GM21723 (cell line): ENCODE results near the gene ARHGAP15.

ENCODE experiments used
- ATAC-seq: cut with Tn5 transposase; IDR thresholded peaks from one replicate; pipeline ENCODE4 v1.9.1; 2021; ENCODE audit warnings: mild to moderate bottlenecking, moderate library complexity; ENCODE audit not compliant: unreplicated experiment

Gene ARHGAP15

GRCh38 chr2:143734507-143734906, 605.3 kb downstream of the ARHGAP15 start:
- ATAC-seq: no peak

DNA sequence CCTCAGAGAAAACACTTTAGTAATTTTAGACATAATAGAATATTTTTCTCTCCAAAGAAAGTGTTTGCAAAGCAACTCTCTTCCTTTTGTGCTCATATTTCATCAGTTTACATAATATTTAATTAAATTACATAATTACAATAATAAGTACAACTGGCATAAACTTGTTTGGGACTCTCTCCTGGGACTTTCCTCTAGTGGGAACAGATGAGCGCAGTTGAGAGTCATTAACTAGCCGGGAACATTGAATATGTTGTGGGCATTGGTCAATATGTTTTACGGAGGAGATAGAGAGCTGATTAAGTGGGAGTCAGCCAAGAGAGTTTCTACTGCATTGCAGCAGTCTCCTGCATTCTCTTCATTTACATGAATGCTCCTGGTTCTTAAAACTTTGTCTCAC, 607.7 kb downstream of the ARHGAP15 start:
- ATAC-seq: no peak

DNA sequence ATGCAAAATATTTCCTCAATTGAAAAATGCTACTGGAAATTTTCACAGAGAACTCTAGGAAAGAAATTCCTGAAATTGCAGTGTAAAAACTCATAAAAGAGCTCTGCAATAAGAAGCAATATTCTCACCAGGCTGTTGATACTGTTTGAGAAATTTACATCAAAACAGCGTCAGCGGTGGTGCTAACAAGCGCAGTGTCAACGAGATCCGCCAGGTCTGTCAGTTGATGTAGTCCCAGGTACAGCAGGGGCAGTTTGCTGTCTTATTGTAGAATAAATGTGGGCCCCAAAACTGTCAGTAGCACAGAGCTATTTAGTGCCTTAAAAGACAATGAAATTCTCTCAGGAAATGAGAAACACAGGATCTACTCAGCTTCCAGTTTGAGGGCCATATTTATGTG, 611.2 kb downstream of the ARHGAP15 start:
- no peak for ATAC-seq

DNA sequence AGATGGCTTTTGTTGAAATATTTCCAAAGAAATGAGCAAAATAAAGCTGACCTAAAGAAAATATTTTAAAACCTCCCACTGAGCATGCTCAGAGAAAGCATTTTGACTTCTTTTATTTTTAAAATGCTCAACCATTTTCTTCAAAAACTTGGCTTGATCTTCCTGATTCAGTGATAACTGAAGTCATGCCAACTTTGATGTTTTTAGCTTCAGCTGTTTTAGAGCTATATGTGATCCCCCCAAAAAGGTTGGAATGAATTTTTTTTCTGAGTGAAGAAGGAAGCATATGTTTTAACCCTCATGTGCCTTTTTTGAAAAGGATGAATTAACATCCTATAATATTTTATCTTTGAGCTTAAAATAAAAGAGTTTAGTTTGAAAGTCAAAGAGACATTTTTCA, 612.0 kb downstream of the ARHGAP15 start:
- no peak for ATAC-seq

GRCh38 chr2:143742581-143742980, 613.4 kb downstream of the ARHGAP15 start:
- ATAC-seq: no peak

DNA sequence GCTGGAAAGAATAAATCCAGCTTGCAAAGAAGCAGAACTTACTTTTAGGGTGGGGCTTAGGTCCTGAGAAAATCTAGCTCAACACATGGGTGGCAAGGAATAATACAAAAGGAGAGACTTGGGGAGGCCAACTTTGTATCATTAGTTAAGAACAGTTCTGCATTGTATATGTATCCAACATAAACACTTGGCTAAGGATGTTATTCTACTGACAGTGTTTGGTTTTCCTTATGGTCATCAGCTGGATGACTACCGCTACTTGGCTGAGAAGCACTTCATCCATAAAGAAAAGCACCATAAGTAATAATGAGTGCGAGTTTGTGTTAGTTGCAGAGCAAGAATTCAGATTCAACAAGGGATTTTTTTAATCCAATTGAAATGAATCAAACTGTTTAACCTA, 614.9 kb downstream of the ARHGAP15 start:
- ATAC-seq: no peak

DNA sequence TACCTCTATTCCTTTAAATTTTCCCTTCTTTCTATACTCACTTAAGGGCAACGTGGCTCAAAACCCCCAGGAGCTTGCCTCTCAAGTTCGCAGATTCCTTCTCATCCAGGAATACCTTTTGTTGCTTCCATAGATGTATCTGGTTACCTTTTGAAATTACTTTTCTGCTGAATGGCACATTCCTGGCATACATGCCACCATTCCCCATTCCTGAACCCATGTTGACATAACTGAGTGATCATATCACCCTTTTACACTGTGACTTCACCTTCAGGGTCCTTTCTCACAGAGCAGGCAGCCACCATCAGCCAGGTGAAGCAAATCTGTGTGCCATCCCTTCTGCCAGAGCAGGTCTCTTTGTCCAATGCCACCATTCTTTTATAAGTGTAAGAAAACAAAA, 615.8 kb downstream of the ARHGAP15 start:
- no peak for ATAC-seq

- ATAC-seq: no peak
Measured at GRCh38 chr2:143754742-143755141, 625.5 kb downstream of the ARHGAP15 start.

GRCh38 chr2:143758629-143759330, 629.6 kb downstream of the ARHGAP15 start:
- no peak for ATAC-seq

- ATAC-seq: no peak
Measured at GRCh38 chr2:143759455-143759854, 630.2 kb downstream of the ARHGAP15 start.

DNA sequence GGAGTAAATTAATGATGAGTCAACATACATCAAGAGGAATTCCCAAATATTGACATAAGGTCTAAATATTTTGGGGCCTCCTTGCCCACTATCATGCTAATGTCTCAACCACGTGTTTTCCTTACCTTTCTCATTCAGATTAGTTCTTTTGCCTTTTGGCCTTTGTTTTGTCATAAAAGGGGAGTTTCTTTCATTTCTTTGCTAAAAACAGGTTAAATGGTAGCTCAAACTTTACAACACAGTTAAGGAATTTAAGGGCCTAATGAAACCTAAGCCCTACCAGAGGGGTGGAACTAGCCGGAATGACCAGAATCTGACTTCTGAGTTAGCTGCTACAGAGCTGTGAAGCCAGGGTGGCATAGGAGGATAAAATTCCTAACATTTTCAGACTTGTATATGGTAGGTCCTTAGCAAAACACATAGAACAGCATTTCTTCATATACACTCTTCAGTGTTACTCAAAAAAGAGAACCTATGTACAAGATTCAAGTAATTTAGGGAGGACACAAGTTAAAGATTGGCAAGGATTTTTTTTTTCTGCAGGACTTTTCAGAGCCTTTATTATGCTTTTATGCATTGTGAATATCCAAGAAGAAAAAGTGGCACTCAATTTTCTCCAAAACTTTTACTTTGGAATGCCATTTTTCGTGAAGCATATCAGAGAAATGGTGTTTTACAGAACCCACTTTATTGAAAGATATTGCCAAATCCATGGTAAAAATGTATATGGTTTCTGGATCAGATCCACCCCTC, 633.1 kb downstream of the ARHGAP15 start:
- no peak for ATAC-seq

DNA sequence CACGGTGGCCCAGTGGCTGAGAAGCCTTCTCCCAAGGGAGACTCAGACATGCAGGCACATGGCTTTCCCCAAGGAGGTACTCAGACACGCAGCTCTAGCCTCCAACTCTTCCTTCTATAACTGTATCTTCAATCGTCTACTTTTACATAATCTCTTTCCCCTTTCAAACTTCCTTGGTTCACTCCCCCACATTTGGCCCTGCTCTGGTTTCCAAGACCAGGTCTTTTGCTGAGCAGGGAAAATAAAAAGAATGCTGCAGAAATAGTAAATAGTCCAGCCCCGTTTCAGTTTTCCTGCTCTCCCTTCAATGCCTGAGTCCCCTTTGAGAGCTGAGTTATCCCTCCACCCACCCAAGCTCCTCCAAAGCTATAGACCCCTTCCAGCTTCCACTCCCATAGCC, 635.0 kb downstream of the ARHGAP15 start:
- no peak for ATAC-seq

- no peak for ATAC-seq
Measured at GRCh38 chr2:143764706-143765105, 635.5 kb downstream of the ARHGAP15 start.

DNA sequence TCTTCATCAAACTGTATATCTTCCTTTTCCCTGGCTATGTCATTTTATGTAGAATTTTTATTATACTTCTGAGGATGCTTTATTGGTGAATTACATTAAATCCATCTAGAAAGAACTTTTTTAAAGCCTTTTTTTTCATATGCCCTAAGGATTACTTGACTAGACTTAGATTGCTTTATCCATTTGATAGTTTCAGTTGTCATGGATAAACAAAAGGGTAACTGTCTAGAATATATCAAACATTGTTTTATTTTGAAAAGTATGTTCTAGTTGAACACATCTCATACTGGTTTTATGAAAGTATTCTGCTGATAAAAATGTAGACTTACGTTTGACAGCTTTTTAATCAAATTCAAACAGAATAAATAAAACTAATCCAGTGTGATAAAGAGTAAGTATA, 639.8 kb downstream of the ARHGAP15 start:
- ATAC-seq: no peak

DNA sequence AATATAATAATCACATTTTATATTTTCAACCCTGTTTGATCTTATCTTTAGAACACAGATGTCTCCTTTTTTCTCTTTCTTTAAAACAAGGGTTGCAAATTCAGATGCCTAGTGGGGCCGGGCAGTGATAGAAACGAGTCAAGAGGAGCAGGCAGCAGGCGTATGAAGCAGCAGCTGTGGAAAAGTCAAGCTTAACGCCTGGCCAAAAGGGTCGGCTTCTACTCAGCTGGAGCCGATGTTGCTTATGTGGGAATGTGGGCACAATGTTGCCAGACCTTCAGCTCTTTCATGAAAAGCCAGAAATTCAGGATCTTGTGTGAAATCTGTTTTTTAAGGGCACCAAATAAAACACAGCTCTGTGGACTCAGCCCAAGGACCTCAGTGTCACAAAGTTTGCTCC, 642.7 kb downstream of the ARHGAP15 start:
- ATAC-seq: no peak

DNA sequence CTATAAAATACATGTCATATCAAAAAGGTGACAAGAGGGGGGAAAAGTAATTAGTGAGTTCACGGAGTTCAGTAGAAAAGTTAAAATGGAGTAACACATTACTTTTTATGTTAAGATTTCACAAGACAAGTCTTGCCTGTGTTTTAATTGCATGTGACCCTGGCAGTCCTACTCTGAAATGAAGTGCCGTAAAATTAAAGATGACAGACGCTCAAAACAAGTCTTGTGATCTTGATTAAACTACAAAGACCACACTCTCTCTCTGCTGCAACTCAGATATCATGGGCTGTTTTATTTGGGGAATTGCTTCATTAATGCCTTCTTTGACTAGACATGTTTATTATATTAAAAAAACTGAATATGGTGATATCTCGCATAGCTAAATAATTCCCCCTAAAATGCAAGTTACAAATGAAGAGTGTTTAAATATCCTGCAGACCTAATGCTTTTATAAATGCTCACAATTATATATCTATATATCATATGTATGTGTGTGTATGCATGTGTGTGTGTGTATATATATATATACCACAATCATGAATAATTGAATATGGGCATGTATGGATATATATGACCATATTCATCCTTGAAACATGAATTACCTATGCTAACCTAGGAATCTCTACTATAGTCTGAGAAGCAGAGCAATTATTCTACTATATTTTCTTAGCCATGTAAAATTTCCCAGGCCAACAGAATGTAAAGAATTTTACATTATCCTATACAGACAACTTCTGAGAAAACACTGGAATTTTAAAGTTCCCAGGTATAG, 647.5 kb downstream of the ARHGAP15 start:
- no peak for ATAC-seq

DNA sequence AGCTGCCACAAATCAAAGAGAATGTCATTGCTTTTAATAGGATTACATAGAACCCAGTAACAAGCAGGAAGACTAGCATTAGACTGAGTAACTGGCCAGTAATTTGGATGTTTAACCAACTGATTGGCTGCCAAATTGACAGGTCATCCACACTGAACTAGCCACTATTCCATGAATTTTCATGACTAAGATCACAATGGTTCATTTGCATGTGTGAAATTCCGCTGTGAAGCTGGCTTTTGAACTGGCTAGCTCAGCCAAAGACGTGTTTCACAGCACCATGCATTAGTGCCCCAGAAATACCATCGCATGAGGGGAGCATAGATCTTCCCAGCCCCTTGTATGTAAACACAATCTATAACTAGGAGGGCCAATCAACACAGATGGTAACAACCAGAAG, 649.8 kb downstream of the ARHGAP15 start:
- ATAC-seq: no peak

DNA sequence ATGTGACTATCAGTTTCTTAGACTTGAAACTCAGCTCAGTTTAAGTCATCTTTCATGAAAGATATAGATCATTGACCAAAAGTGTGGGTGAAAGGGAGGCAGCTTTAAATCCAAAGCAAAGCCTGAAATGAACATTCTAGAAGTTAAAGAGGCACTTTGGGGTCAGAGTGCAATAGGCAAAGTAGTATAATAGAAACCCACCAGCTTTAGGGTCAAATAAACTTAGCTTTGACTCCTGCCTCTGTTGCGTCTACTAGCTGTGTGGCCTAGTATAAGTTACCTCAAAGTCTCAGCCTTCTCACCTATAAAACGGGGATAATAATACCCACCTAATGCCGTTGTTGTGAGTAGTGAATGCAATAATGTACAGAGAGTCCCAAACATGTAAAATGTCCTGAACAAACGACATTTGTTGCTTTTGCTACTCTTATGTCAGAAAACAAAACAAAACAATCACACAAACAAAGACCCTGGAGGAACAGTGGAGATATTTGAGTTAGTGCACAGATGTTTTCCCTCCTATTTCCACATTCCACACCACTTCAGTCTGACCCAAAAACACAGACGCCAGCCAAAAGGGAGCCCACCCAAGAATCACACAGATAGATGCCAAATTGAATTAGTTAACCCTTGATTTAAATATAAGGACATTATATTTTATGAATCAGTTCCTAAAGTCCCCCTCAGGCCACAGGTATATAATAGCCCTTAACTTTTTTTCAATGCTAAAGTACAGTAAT, 657.0 kb downstream of the ARHGAP15 start:
- ATAC-seq: no peak

DNA sequence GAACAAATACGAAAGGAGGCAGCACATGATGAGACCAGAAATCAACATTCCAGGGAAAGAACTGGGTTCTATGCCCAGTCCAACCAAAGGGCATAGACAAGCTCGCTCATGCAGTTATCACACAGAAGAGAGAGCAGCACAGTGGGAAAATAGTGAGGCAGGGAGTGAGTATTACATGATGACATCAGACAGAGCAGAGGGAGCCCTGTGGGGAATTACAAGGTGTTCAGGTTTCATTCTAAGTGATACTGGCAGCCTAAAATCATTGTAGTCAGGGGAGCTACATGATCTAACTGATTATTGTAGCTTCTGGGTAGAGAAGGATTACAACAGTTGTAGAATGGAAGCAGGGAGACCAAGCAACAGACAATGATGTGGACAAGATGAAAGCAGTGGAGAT, 658.5 kb downstream of the ARHGAP15 start:
- ATAC-seq: no peak

DNA sequence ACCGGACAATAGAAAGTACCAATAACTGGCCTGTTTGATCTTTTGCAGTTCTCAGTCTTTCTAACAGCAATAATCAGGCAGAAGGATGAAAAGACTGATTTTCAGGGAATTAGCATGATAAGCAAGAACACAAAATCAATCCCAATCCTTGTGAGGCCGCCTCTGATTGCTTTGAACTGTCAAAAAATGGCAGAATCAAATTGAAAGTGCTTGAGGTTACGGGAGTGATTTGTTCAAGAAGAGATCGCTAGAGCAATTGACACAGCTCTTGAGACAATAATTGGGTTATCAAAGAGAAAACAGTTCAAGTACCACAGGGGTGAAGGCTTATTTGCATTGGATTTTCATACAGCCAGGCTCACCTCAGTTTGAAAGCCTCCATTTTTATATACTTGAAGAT, 663.4 kb downstream of the ARHGAP15 start:
- no peak for ATAC-seq

DNA sequence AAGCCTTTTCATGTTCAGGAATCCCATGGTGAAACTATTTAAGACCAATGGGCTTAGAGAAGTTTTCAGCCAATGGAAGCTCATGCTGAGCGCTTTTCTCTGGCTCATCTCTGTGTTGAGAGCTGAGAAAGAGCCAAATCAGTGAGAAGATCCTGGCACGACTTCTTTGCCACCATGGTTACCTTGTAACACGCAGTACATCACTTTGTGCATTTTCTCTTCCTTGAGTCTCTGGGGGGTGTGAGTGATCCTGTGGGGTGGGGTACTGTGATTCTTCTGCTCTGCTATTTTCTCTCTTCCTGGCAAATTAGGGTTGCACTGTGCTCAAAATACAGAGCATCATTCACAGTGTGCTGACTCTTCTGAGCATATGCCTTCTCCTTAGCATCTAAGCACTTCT, 664.2 kb downstream of the ARHGAP15 start:
- no peak for ATAC-seq
